Calu3 (cell line): ENCODE data around the gene CFAP77. TPM values are rescaled to one million over a fixed set of nuclear protein-coding genes. Genes with fewer than 3 reads are reported as not detected.

Experiments used
- BruUV-seq: library from RNA; stranded (reverse); fragments of 400-500 nt; replicated peaks from 2 replicates; lab custom pipeline; 2021; lab: Mats Ljungman, UMichigan
- CTCF ChIA-PET: fragments of 300-600 bp; sonication (Branson Sonifier 250); formaldehyde crosslinking; loops from one replicate; lab custom pipeline; 2022; ENCODE audit warnings: antibody characterized with exemption; lab: Charles Lee
- DNase-seq: peaks from one replicate; pipeline ENCODE4 v3.0.0; 2022
- H3K27ac Mint-ChIP-seq: one replicate; pipeline ENCODE4 v1.8.0; 2022; ENCODE audit warnings: mixed read lengths; ENCODE audit not compliant: unreplicated experiment
- H3K27me3 Mint-ChIP-seq: one replicate; pipeline ENCODE4 v1.8.0; 2022; ENCODE audit warnings: mixed read lengths; ENCODE audit not compliant: unreplicated experiment
- H3K36me3 Mint-ChIP-seq: one replicate; pipeline ENCODE4 v1.8.0; 2022; ENCODE audit warnings: mild to moderate bottlenecking, moderate library complexity, mixed read lengths; ENCODE audit not compliant: insufficient read depth, unreplicated experiment
- H3K4me1 Mint-ChIP-seq: one replicate; pipeline ENCODE4 v1.8.0; 2022; ENCODE audit warnings: mild to moderate bottlenecking, low read depth, mixed read lengths; ENCODE audit not compliant: unreplicated experiment
- H3K4me3 Mint-ChIP-seq: one replicate; pipeline ENCODE4 v1.8.0; 2022; ENCODE audit warnings: mild to moderate bottlenecking, low read depth, moderate library complexity, mixed read lengths; ENCODE audit not compliant: unreplicated experiment
- H3K9me3 Mint-ChIP-seq: one replicate; pipeline ENCODE4 v1.8.0; 2022; ENCODE audit warnings: low read depth, mixed read lengths; ENCODE audit not compliant: unreplicated experiment
- intact Hi-C: fragments of 100-400 bp; cut with micrococcal nuclease; formaldehyde crosslinking; loops from one replicate; pipeline ENCODE4 v1.10.0; 2022; ENCODE audit not compliant: unreplicated experiment
- total RNA-seq: library from RNA; stranded (reverse); gene quantifications from 2 replicates; pipeline ENCODE4 v1.2.3, GENCODE V29; 2022
- TF ChIP-seq, protein P1 (sequence below): fragments of 200-600 bp; IDR thresholded peaks from one replicate; pipeline ENCODE4 v1.8.0; 2022; ENCODE audit warnings: antibody characterized with exemption; ENCODE audit not compliant: unreplicated experiment

CFAP77 gene
- total RNA-seq, 1 experiment from 2014 or later, result not detected

- no peak for DNase-seq
- no peaks in the 10 kb centered on the region for H3K4me1 Mint-ChIP-seq
- no peak overlapping the region for H3K4me3 Mint-ChIP-seq
- no peaks in the 10 kb centered on the region for H3K9me3 Mint-ChIP-seq
- H3K27ac Mint-ChIP-seq, result no peak overlapping the region
- no peaks in the 10 kb centered on the region for H3K27me3 Mint-ChIP-seq
- no TSS peak for BruUV-seq
- TF ChIP-seq, protein P1, sequence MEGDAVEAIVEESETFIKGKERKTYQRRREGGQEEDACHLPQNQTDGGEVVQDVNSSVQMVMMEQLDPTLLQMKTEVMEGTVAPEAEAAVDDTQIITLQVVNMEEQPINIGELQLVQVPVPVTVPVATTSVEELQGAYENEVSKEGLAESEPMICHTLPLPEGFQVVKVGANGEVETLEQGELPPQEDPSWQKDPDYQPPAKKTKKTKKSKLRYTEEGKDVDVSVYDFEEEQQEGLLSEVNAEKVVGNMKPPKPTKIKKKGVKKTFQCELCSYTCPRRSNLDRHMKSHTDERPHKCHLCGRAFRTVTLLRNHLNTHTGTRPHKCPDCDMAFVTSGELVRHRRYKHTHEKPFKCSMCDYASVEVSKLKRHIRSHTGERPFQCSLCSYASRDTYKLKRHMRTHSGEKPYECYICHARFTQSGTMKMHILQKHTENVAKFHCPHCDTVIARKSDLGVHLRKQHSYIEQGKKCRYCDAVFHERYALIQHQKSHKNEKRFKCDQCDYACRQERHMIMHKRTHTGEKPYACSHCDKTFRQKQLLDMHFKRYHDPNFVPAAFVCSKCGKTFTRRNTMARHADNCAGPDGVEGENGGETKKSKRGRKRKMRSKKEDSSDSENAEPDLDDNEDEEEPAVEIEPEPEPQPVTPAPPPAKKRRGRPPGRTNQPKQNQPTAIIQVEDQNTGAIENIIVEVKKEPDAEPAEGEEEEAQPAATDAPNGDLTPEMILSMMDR, result no peak
- CTCF ChIA-PET, result no interaction called here
- peaks cover 5% of the 10 kb centered on the region for H3K36me3 Mint-ChIP-seq
- intact Hi-C loops, result no loop called here
Observed at GRCh38 chr9:132381966-132382541, 28.0 kb upstream of the CFAP77 start.

DNA sequence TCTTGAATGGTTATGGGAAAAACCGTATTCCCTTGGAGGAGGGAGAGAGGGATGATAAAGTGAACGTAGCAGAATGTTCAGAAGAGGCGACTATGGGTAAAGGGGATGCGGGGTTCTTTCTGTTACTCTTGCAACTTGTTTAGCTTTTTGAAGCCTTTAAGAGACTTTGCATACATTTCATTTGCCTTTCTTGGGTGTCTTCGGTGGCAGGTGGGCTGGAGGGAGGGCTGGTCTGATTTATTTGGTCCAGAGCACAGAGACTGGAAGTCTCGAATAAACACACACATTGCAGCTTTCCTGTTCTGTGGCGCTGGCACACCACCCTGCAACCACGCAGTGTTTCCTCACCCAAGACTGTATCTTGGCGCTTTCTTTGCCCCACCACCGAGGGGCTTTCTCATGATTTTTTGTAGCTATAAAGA, 26.5 kb upstream of the CFAP77 start:
- Mint-ChIP-seq H3K27me3 (no peaks in the 10 kb centered on the region), H3K4me3 (no peak overlapping the region), H3K27ac (no peak overlapping the region), H3K4me1 (no peaks in the 10 kb centered on the region), H3K36me3 (peaks cover 12% of the 10 kb centered on the region), H3K9me3 (no peaks in the 10 kb centered on the region)
- no TSS peak for BruUV-seq
- CTCF ChIA-PET, result no interaction called here
- TF ChIP-seq, protein P1, result no peak
- intact Hi-C loops, result no loop called here
- no peak for DNase-seq

- no peak for DNase-seq
- H3K4me1 Mint-ChIP-seq, result no peaks in the 10 kb centered on the region
- no peaks in the 10 kb centered on the region for H3K9me3 Mint-ChIP-seq
- no peaks in the 10 kb centered on the region for H3K27me3 Mint-ChIP-seq
- no peak overlapping the region for H3K27ac Mint-ChIP-seq
- CTCF ChIA-PET, result no interaction called here
- H3K36me3 Mint-ChIP-seq, result peaks cover 12% of the 10 kb centered on the region
- TF ChIP-seq, protein P1, result no peak
- H3K4me3 Mint-ChIP-seq, result no peak overlapping the region
- intact Hi-C loops, result no loop called here
- no TSS peak for BruUV-seq
Observed at GRCh38 chr9:132384376-132384775, 25.6 kb upstream of the CFAP77 start.

DNA sequence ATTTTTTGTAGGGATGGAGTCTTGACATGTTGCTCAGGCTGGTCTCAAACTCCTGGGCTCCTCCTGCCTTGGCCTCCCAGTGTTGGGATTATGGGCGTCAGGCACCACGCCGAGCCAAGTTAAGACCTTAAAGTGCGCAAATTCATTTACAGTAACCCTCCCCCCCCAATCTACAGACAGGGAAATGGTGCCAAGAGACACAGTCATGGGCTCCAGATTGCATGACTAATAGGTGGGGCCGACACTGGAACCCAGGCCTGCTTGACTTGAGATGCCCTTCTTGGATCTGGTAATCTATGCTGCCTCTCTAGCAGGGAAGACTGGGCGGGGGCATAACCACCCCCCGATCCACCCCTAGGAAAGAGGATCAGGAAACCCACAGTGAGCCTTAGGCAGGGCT, 22.9 kb upstream of the CFAP77 start:
- TF ChIP-seq, protein P1, result no peak
- no peaks in the 10 kb centered on the region for H3K4me1 Mint-ChIP-seq
- H3K27ac Mint-ChIP-seq, result no peak overlapping the region
- DNase-seq, result no peak
- peaks cover 12% of the 10 kb centered on the region for H3K36me3 Mint-ChIP-seq
- H3K27me3 Mint-ChIP-seq, result no peaks in the 10 kb centered on the region
- no TSS peak for BruUV-seq
- H3K9me3 Mint-ChIP-seq, result no peaks in the 10 kb centered on the region
- no peak overlapping the region for H3K4me3 Mint-ChIP-seq
- intact Hi-C loops, result no loop called here
- CTCF ChIA-PET, result no interaction called here
